OCI-LY1 (cell line): ENCODE data around the gene GRIPAP1.

Source experiments
- CTCF ChIP-seq: fragments of 200-600 bp; sonication (generic), shearing (Covaris generic); IDR thresholded peaks from 2 replicates; pipeline ENCODE4 v1.5.1; 2017; ENCODE audit warnings: mild to moderate bottlenecking, antibody characterized with exemption, low read length, moderate library complexity, mixed read lengths
- EZH2 ChIP-seq: fragments of 200-600 bp; sonication (generic), shearing (Covaris generic); IDR thresholded peaks from 2 replicates; pipeline ENCODE4 v1.8.0; 2017; ENCODE audit warnings: borderline replicate concordance, mixed run types, mild to moderate bottlenecking, antibody characterized with exemption, low read length, moderate library complexity, mixed read lengths

- TF ChIP-seq CTCF (no peak), EZH2 (no peak)
Observed at GRCh38 chrX:48999030-48999429, 3.0 kb downstream of the GRIPAP1 start.
